Omental fat pad (tissue), 4 donors: ENCODE results near the gene DGKD. TPM values are rescaled to one million over a fixed set of nuclear protein-coding genes. Genes with fewer than 3 reads are reported as not detected.

Source experiments
- ATAC-seq: fragments of 150-250 bp; one replicate; pipeline ENCODE4 v1.9.1; 2016; ENCODE audit warnings: mild to moderate bottlenecking, moderate library complexity; ENCODE audit not compliant: low FRiP score
- DNase-seq: peaks from one replicate; pipeline ENCODE4 v3.0.0-alpha.2; 2019; ENCODE audit warnings: low spot score
- total RNA-seq, 4 donors: library from RNA; depleted of rRNA; stranded (reverse); fragments of >200 nt; gene quantifications; one replicate each; pipeline ENCODE4 v1.1.0, GENCODE V29; 2016
- TF ChIP-seq, protein P1 (sequence below), 3 donors: fragments of 450-650 bp; IDR thresholded peaks; one replicate each; pipeline ENCODE4 v1.5.1; 2016 to 2017; ENCODE audit warnings: antibody characterized with exemption in 3 of 3, mild to moderate bottlenecking in 3 of 3, moderate library complexity in 2 of 3

DGKD gene
- total RNA-seq, 4 donors from 2014 or later: 15.3 to 37.5 (median 22.9) TPM

DNA sequence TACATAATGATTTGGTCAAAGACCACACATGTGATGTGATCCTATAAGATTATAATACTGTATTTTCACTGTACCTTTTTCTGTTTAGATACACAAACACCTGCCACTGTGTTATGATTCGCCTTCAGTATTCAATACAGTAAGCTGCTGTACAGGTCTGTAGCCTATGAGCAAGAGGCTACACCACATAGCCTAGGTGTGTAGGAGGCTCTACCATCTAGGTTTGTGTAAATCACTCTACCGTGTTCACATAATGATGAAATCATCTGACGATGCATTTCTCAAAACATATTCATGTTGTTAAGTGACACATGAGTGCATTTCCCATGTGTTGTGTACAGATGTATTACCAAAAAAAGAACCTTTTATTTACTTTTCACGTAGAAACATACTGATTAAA, 137.8 kb downstream of the DGKD start:
- DNase-seq: no peak
- no peak for ATAC-seq
- TF ChIP-seq, protein P1, sequence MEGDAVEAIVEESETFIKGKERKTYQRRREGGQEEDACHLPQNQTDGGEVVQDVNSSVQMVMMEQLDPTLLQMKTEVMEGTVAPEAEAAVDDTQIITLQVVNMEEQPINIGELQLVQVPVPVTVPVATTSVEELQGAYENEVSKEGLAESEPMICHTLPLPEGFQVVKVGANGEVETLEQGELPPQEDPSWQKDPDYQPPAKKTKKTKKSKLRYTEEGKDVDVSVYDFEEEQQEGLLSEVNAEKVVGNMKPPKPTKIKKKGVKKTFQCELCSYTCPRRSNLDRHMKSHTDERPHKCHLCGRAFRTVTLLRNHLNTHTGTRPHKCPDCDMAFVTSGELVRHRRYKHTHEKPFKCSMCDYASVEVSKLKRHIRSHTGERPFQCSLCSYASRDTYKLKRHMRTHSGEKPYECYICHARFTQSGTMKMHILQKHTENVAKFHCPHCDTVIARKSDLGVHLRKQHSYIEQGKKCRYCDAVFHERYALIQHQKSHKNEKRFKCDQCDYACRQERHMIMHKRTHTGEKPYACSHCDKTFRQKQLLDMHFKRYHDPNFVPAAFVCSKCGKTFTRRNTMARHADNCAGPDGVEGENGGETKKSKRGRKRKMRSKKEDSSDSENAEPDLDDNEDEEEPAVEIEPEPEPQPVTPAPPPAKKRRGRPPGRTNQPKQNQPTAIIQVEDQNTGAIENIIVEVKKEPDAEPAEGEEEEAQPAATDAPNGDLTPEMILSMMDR (IDR thresholded peaks at IDR 0.05): no peak

DNA sequence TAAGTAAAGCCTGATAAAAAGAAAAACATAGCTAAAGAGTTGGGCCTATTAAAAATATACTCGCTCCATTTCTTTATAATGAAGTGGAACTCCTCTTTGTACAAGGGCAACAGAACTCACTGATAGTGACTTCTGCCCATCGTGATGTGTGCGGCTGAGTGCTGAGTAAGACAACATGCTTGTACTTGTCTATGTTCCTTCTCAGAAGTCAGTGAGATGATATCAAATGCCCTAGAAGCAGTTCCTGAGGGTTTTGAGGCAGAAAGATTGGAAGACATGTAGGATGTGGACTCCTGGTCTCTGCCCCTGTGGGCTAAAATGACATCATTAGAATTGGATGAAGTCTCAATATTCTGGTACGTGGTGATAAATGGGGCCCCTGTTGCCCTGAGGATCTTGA, 138.5 kb downstream of the DGKD start:
- TF ChIP-seq, protein P1 (IDR thresholded peaks at IDR 0.05): no peak
- DNase-seq (no peak), ATAC-seq (no peak)

DNA sequence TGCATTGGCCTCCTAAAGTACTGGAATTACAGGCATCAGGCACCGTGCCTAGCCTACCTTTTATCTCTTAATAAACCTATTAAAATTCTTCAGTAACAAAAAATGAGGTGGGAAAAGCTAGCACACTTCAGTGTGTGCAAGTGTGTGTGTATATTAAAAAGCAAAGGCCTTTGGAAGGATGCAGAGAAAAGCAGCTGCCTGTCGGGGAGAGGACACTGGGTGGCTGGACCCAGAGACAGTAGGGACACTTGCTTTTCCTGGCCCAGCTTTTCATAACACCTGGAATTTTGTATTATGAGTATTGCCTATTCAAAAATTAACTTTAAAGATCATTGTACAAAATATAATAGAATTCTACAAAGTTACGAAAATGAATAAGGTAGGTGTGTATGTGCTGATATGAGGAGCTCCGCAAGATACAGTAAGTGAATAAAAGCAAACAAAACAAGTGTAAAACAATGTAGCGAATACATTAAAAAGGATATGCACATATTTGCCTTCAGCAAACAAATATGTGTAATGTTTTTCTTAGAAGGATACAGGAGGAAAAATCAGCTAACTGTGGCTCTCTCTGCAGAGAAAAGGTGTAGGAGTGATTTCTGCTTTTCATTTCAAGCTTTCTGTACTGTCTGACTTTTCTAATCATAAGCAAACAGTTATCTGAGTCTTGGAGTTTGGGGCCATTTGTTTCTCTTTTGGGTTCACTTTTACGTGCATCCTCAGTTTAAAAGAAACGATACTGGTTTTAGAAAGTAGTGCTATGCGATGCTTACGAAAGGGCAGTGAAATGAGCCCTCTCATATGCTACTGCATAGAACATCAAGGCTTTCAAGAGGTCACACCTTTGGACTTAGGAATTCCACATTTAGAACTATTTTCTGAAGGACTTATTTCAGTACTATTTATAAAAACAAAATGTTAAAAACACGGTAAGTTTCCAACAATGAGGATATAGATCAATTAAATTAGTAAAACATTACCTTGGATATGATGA, 141.5 kb downstream of the DGKD start:
- DNase-seq (no peak), ATAC-seq (no peak)
- TF ChIP-seq, protein P1 (IDR thresholded peaks at IDR 0.05): no peak

DNA sequence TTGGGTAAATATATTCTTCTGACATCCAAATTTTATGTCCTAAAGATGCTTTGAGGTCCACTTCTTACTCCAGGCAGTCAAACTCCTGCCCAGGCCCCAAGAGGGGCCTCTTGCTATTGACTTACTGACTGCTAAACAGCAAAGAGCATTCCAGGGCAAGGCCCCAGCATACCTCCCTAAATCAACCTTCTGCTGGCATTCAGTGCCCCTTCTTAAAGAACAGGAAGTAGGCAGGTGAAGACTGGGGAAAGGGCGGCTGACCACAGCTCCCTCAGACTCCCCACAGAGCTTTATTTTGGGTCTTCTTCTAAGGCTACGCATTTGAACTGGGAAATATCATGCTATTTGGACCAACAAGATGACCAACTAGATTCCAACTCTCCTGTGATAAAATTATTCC, 143.4 kb downstream of the DGKD start:
- DNase-seq (no peak), ATAC-seq (no peak)
- TF ChIP-seq, protein P1 (IDR thresholded peaks at IDR 0.05): no peak

DNA sequence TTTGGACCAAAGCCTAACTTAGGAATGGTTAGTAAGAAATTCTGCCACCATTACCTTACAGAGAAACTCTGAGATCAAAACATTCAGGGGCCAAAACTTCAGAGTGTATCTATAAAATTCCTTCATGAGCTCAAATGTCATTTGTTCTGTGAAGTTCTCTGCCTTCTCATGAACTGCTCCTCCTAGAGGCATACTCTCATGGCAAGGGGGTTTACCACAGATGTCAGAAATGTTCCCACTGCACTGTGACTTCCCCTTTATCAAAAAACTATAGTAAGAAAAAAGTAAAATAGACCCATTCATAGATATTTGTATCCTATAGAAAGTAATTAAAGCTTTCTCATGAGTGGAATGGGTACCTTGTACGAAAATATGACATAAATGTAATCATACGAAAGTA, 143.8 kb downstream of the DGKD start:
- DNase-seq (no peak), ATAC-seq (no peak)
- TF ChIP-seq, protein P1 (IDR thresholded peaks at IDR 0.05): no peak

DNA sequence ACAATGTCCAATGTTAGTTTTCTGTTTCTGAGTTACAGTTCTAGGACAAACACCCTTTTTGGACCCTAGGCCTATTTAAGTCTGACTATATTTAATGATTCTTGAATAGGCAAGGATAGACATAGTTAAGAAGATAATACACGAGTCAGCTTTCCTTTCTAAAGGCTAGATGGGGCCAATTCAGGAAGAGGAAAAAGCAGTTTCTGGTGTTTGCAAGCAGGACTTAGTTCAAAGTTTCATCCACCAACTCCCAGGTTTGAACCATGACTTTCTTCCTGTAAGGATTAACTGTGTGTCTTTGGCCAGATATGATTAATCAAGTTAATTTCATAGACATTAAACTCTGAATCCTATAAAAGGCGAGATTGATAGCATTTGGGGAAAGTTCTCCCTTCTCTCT, 145.6 kb downstream of the DGKD start:
- no peak for DNase-seq
- no peak for ATAC-seq
- TF ChIP-seq, protein P1 (IDR thresholded peaks at IDR 0.05): no peak
